Measurements from ENCODE around the gene FOXK1.

FOXK1 gene

DNA sequence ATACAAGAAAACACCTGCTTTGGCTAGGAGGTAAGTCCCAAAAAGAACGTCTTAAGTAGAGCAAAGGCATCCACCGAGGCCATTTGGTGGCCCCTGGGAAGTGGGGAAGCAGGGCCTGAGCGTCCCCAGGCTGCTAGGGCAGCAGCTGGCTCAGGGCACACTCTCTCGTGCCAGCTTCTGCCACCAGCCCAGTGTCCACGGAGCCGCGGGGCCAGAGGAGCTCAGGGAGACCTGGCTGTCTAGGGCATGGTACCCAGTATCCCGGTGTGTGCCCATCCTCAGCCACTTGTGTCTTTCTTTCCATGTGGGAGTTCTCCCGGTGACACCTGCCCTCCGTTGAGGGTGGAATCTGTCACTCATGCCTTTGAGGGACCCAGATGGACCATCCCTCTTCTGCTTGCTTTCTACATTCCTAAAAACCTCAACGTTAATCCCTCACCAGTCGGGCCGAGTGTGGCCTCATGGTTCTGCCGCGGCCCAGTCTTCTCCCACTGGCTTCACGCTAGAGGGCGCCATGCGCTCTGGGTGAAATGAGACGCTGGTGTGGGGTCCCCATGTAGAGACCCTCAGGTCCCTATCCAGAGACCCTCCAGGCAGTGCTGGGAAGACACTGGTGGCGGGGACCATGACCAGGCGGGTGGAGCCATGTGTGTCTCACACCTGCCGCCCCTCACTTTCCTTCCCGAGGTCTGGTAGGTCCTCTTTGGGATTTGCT, 83.8 kb downstream of the FOXK1 start:
- DNase-seq (ENCODE audit: low read depth) = no peak

DNA sequence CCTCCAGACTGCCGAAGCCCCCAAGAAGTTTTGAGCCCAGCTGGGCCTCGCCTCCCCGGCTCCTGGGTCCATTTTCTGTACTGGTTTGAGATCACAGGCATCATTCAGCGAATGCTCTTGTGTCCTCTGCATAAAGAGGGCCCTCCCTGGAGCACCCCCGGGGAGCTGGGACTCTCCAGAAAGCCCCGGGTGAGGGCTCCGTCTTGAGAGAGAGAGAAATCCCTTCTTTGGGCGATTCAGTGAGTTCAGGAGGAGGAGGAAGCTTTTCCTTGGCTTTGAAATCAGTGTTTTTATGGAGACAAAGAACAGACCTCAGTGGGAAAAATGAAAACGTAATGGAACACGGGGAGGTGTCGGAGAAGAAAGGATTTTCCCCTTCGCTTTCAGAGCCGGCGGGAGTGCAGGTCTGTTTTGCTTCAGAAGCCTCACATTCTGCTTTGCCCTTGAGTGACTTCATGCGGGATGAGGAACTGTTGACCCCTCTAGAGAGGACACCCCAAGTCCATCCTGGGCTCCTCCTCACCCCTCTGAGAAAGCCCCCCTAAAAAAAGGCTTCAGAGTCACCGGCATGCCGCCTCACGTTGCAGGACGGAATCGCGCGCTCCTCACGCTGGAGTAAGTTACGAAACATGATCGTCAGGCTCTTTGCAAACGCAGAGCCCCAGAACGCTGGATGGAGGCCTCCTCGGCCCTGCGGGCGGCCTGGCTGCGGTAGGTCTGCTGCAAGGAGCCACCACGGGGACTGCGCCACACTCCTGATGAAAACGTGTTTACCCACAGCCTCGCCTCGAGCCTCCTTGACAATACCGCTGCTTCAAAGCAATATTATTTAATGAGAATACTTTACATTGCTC, 84.8 kb downstream of the FOXK1 start:
- DNase-seq (ENCODE audit: low read depth) = no peak

DNA sequence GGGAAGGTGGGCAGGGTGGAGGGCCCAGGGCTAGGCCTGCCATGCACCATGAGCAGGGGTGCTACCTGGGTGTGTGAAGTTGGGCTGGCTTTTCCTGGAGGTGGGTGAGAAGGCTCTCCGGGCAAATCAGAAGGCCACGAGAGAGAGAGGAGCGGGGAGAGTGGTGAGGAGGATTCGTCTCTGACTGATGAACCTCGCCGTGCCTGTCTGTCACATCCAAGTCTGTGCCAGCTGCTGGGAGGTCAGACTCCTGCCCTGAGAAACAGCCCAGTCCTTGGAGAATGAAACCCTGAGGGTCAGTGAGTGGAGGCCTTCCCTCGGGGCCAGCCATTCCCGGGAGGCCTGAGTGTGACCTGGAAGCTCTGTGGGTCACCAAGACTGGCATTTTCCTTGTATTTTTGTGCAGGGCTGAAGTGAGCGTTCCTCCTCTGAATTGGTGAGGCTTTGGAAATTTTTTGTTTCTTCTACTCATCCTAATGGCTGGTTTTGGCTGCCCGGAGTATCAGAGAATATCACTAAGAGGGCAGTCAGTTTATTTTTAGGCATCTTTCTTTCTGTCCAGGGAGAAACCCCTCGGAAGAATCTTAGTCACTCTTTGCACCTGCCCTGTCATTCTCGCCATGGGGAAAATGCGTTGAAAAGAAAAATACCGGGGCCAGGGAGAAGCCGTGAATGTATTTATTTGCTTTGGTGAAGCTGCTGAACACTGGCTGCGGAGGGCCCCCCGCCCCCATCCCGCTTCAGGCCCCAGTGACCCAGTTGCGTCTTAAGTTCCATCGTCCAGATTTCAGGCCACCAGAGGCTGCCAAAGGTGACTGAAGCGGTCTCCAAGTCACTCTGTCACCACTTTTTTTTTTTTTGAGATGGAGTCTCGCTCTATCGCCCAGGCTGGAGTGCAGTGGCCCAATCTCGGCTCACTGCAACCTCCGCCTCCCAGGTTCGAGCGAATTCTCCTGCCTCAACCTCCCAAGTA, 86.8 kb downstream of the FOXK1 start:
- DNase-seq (ENCODE audit: low read depth) = no peak

DNA sequence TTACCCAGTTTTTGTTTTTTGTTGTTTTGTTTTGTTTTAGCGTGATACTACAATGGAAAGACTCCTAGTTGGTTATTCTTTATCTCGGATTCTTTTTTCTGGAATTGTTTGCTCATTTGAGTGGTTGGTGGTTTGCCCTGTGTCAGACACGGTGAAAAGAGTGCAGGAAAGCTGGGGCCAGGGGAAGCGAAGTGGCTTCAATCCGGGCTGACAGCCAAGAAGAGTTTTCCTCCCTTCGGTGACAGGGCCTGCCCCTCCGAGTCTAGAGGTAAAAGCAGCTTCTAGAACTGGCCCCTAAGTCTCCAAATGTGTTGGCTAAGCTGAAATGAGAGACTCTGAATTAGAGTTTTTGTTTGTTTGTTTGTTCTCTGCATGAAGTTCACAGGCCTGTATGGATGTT, 87.7 kb downstream of the FOXK1 start:
- no peak for DNase-seq (ENCODE audit: low read depth)

DNA sequence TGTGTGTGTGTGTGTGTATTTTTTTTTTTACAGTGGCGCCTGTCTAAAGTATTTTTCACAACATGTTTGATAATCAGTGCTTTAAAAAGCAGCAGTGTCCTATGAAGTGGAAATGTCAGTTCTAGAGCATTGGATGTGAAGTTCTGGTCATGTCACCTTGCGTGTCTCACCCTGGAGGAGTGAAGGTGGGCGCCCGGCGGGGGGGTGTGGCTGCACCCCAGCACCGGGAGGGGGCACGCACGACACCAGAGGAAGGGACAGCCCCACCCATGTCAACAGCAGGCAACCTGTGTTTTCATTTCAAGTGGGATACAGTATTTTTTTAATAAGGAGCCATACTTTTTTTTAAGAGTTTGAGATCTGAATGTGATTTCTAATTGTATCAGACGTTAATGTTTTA, 88.8 kb downstream of the FOXK1 start:
- no peak for DNase-seq (ENCODE audit: low read depth)

DNA sequence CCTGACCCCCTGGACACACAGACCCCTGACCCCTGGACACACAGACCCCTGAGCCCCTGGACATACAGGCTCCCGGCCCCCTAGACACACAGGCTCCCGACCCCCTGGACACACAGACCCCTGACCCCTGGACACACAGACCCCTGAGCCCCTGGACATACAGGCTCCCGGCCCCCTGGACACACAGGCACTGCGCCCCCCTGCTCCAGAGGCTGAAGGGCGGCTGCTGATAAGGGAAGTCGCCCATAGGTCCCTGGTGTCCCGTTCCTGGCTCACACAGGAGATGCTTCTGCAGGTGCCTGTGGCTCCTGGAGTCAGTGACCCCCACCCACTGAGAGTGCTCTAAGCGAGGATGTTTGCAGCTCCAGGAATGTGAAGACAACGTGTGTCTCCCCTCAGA, 89.6 kb downstream of the FOXK1 start:
- DNase-seq (ENCODE audit: low read depth) = no peak

DNA sequence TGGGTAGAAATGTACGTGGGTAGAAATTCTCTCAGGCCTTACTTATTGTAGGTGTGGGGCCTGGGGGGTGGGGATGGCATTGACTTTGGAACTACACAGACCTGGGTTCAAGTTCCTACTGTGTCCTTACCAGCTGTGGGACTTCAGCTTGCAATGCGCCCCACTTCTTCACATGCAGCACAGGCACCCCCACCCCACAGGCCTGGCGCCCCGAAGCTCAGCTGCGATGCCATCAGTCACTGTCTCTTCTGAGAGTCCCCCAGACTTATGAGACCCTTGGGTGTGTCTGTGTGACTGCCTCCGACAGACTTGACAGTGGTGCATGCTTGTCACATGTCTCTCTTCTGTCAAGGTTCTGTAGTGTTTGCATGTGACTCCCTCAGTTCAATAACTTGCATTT, 90.2 kb downstream of the FOXK1 start:
- DNase-seq (ENCODE audit: low read depth) = no peak

DNA sequence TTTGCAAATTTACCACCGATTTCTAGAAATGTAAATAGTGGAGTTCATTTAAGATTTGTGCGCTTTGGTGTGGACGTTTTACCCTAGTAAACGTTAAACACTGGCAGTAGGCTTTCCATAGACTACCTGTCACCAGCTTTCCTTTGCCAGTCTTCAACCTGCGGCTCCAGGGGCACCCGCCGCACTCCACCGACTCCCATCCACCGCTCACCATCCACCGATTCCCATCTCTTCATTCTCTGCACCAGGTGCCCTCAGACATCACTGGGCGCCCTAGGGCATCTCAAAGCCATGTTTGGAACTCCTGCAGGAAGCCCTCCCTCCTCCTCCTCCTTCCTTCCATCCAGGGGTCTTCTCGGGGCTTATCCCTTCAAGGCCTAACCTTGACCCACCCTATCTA, 91.9 kb downstream of the FOXK1 start:
- no peak for DNase-seq (ENCODE audit: low read depth)

DNA sequence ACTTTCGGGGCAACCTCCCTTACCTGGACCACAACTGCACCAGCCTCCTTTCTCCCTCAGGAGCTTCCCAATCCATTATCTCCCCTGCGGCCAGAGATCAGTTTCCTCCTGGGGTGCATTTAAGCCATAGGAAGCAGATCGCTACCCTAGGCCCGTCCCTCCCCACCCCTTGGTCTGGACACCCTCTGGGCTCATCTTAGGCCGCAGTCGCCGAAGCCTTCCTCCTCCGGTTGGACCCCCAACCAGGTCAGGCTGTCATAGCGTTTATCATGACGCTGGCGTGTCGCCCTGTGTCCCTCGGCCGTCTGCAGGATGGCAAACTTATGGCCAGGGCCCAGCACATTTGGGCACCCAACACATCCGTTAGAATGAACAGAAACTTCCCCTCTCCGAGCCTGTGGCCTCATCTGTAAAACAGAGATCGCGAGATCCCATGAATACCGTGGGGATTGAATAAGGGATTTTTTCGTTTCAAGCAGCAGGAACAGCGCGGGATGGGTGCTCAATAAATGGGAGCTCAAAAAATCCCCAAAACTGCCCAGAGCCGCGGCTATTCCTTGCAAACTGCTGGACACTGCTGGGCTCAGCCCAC, 92.7 kb downstream of the FOXK1 start:
- DNase-seq (ENCODE audit: low read depth) = no peak

DNA sequence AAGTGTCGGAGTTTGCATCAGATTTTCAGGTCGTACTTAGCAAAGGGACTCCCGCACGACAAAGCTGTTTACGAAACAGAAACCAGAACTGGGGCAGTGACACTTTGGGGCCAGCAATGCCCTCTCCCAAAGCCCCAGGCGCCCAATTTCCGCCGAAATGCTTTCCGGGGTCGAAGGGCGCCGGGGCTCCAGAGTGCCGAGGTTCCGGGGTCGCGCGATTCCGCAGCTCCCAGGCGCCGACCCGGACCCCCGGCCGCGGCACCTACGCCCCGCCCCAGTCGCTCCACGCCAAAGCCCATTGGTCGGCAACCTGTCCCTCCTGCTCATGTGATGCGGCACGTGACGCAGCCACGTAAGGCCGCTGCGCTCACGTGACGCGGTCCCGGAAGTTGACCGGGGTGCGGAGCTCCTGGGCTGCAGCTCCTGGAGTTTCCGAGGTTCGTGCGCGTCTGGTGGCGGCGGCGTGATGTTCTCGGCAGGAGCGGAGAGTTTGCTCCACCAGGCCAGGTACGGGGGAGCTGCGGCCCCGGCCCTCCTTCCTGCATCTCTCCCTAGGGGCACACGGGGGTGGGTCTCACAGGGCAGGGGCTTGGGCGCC, 93.3 kb downstream of the FOXK1 start, which contains the start of gene AP5Z1:
AP5Z1 (plus strand) TSS at position 374 of the 598 bp plus-strand sequence; CDS start at position 467, 93 bp downstream.
- peak; percentile 92 for DNase-seq (ENCODE audit: low read depth)

DNA sequence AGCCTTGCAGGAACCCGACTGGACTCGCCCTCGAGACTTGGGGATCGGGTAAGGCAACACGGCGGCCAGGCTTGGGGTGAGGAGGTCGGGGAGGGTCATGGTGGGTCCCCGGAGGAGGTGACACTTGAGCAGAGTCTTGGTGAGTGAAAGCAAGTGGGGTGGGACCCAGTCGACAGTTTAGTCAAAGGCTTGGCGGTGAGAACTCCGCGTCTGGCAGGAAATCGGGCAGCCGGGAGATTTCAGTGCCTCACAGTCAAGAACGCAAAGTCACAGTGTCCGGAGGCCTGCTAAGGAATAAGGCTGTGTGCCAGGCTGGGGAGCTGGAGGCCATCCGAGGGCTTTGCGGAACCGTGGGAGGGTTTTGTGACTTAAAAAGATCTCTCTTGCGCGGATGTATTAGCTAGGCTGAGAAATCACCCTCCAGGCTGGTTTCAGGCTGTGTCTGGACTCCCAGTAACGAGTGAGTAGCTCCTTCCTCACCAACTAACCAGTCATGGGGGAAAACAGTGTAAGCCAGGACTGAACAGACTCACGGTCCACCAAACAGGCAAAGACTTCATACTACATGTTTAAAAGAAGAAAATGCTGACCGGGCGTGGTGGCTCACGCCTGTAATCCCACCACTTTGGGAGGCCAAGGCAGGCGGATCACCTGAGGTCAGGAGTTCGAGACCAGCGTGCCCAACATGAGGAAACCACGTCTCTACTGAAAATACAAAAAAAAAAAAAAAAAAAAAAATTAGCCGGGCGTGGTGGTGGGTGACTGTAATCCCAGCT, 93.9 kb downstream of the FOXK1 start:
- DNase-seq (ENCODE audit: low read depth) = peak; percentile 14

DNA sequence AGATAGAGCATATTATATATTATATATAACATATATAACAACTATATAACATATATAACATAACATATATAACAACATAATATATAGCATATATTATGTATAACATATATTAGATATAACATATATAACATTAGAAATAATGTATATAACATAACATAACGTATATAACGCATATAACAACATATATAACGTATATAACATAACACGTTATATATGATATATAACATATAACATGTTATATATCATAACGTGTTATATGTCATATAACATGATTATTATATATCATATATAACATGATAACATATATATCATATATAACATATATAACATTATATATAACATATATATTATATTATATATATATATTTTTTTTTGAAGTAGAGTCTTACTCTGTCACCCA, 97.0 kb downstream of the FOXK1 start:
- DNase-seq (ENCODE audit: low read depth) = no peak

DNA sequence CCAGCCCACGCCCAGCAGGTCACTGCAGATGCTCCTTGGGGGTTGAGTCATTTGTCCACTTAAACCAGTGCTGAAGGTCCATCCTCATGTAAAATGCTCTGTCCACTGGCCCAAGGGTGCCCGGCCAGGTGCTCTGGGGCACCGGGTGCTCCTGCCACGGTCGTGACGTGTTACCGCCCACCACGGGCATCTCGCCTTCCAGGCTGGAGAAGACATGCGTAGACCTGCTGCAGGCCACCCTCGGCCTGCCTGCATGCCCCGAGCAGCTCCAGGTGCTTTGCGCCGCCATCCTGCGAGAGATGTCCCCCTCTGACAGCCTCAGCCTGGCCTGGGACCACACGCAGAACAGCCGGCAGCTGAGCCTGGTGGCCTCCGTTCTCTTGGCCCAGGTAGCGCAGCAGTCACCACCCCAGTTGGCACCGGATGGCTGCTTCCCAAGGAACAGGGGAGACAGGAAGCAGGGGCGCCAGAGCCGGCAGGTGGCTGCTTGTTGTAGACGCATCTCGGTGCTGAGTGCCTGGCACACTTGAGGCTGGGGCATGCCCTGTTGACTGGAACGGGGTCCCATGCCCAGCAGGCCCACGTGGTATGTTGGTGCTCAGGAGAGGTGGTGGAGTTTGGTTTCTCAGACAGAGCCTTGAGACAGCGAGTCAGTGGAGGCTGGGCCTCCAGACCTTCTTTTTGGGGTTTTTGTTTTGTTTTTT, 99.4 kb downstream of the FOXK1 start:
- DNase-seq (ENCODE audit: low read depth) = no peak

DNA sequence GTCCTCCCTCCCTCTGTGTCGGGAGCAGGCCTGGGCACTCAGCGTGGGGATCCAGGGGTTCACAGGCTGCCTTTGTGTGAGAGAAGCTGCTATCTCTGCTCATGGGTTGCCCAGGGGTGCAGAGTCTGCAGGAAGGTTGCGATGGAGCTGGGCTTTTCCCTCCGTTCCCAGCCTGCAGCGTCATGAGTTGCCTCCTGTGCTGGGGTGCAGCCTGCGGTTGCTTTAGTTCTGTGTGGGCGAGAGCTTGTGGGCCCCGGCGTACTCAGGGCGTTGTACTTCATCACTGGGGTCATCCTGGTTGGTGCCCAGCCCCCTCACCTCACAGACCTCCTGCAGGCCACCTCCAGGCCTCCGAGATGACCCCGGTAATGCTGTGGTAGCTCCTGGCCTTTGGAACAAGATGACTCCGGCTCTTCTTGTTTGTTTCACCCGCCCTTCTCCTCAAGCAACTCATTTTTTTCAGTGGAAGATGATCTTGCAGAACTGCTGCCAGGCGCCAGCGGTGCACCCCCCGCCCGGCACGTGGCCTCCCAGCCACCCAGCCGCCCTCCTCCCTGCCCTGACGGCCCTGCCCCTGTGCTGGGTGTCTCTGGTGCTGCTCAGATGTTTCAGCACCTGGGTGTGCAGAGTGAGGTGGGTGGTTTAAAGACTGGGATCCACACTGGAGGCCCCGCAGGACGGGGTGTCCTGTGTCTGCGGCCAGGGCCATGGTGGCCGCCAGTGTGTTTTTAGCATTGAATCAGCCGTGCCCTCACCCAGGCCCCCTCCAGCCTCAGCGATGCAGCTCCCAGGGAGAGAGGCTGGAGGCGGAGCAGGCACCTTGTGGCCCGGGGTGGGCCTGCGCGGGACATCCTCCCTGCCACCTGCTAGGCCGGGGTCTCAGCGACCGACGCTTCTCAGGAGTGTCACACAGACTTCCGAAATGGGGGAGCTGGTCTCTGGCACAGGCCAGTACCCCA, 100.5 kb downstream of the FOXK1 start:
- DNase-seq (ENCODE audit: low read depth) = no peak

DNA sequence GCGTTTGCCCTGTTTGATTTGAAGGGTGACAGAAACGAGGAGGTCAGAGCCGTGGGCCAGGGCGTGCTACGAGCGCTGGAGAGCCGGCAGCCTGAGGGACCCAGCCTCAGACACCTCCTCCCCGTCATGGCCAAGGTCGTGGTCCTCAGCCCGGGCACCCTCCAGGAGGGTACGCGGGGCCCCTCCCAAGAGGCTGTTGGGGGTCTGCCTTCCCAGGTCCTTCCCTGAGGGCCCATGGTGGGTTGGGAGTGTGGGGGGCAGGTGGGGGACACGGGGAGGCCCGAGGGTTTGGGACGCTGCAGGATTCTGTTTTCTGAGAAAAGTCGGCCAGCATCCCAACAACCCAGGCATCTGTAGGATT, 101.2 kb downstream of the FOXK1 start:
- DNase-seq (ENCODE audit: low read depth) = no peak

DNA sequence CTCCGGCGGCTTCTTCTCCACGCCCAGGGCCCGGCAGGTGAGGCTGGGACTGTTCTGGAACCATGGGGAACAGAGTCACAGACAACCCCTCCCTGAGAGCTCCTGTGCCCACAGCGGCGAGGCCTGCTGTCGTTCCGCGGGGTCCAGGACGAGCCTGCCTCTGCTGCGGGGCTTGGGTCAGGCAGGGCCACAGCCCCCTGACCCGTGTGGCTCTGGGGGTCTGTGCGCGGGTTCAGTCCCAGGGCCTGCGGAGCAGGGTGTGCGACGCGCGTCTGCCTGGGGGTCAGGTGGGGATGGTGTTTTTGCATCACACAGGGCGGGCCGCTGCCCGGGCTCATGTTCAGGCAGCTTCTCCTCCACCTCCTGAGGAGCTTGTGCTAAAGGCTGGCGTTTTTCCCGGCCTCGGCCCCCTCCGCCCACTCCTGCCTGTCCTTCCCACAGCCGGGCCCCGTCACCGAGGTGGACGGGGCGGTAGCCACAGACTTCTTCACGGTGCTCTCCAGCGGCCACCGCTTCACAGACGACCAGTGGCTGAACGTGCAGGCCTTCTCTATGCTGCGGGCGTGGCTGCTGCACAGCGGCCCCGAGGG, 101.8 kb downstream of the FOXK1 start:
- DNase-seq (ENCODE audit: low read depth) = no peak

DNA sequence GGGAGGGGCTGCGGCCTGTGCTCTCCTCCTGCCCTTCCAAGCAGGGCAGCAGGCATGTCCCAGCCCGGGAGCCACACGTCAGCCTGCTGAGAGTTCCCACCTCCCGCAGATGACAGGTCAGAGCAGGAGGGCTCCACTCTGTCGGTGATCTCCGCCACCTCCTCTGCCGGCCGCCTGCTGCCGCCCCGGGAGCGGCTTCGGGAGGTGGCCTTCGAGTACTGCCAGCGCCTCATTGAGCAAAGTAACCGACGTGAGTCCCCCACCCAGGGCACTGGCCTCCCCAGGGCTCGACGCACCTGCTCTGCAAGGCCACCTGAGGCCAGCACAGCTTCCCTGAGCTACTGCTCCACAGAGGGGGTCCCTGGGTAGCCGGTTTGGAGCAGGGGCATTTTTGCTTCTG, 102.7 kb downstream of the FOXK1 start:
- DNase-seq (ENCODE audit: low read depth) = no peak

DNA sequence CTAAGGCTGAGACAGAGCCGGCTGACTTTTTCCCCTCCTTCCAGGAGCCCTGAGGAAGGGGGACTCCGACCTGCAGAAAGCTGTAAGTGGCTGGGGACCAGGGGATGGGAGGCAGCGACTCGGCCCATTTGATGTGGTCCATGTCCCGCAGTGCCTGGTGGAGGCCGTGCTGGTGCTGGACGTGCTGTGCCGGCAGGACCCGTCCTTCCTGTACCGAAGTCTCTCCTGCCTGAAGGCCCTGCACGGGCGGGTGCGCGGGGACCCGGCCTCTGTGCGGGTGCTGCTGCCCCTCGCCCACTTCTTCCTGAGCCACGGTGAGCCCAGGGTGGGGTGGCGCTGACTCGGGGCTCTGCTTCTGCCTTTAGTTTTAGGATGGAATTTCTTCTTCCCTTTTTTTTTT, 103.3 kb downstream of the FOXK1 start:
- no peak for DNase-seq (ENCODE audit: low read depth)

DNA sequence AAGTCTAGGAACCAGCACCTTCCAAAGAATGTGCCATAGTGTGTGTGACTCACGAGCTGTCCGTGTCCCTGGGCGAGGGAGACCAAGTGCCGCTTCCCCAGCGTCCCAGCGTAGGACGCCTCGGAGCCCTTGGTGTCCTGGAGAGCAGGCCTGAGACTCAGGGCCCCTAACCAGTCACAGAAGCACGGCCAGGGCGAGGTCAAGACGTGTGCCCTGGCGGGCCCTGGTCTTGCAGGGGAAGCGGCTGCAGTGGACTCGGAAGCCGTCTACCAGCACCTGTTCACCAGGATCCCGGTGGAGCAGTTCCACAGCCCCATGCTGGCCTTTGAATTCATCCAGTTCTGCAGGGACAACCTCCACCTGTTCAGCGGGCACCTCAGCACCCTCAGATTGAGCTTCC, 103.9 kb downstream of the FOXK1 start:
- no peak for DNase-seq (ENCODE audit: low read depth)

Data from stimulated activated CD4-positive, alpha-beta T cell treated with anti-CD3 and anti-CD28 coated beads, Interleukin-2, amount 100 ng/mL, for 4 hours (primary cell).